Liver (tissue), 3 donors: ENCODE measurements around the gene GFY.

Experiments used
- GABPA ChIP-seq, 2 donors: IDR thresholded peaks in 1 of 2; conservative IDR thresholded peaks in 1 of 2; 2 replicates each; pipeline ENCODE4 v1.6.1; 2016; ENCODE audit warnings: antibody characterized with exemption in 2 of 2, mild to moderate bottlenecking in 1 of 2, moderate library complexity in 1 of 2
- JUND ChIP-seq, 2 donors: IDR thresholded peaks; 2 replicates each; pipeline ENCODE4 v1.6.1; 2016; ENCODE audit warnings: antibody characterized with exemption in 2 of 2
- RAD21 ChIP-seq, 2 donors: IDR thresholded peaks; 2 replicates each; pipeline ENCODE4 v1.6.1; 2016; ENCODE audit warnings: antibody characterized with exemption in 2 of 2, mild to moderate bottlenecking in 2 of 2
- TF ChIP-seq, protein P1 (sequence below): fragments of 150-350 bp; IDR thresholded peaks from 2 replicates; pipeline ENCODE4 v1.5.1; 2017; ENCODE audit warnings: improper control_type of control experiment, low read depth, low read length; ENCODE audit not compliant: missing input control
- TF ChIP-seq, protein P2 (sequence below): IDR thresholded peaks from 2 replicates; pipeline ENCODE4 v1.6.1; 2016; ENCODE audit warnings: antibody characterized with exemption
- donor health status: healthy.
- donor health status: healthy.

- TF ChIP-seq JUND (IDR thresholded peaks at IDR 0.05) (no peak), GABPA (IDR thresholded peaks at IDR 0.05 in 1 of 2, conservative IDR thresholded peaks at IDR 0.05 in 1 of 2) (no peak), RAD21 (IDR thresholded peaks at IDR 0.05) (no peak)
- TF ChIP-seq, protein P1, sequence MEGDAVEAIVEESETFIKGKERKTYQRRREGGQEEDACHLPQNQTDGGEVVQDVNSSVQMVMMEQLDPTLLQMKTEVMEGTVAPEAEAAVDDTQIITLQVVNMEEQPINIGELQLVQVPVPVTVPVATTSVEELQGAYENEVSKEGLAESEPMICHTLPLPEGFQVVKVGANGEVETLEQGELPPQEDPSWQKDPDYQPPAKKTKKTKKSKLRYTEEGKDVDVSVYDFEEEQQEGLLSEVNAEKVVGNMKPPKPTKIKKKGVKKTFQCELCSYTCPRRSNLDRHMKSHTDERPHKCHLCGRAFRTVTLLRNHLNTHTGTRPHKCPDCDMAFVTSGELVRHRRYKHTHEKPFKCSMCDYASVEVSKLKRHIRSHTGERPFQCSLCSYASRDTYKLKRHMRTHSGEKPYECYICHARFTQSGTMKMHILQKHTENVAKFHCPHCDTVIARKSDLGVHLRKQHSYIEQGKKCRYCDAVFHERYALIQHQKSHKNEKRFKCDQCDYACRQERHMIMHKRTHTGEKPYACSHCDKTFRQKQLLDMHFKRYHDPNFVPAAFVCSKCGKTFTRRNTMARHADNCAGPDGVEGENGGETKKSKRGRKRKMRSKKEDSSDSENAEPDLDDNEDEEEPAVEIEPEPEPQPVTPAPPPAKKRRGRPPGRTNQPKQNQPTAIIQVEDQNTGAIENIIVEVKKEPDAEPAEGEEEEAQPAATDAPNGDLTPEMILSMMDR = no peak
- TF ChIP-seq, protein P2, sequence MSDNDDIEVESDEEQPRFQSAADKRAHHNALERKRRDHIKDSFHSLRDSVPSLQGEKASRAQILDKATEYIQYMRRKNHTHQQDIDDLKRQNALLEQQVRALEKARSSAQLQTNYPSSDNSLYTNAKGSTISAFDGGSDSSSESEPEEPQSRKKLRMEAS = no peak
Observed at GRCh38 chr19:49389406-49389805, 35.8 kb upstream of the GFY start.
